HUES48 (cell line): ENCODE data around the gene SLC37A2.

Source experiments
- H3K27ac ChIP-seq: one replicate; pipeline ENCODE4 v1.7.0; 2013; ENCODE audit warnings: low read depth, low read length, inconsistent platforms
- H3K27me3 ChIP-seq: 2 replicates; pipeline ENCODE4 v1.6.1; 2013; ENCODE audit warnings: mild to moderate bottlenecking, low read length; ENCODE audit not compliant: control insufficient read depth, insufficient read depth
- H3K36me3 ChIP-seq: 2 replicates; pipeline ENCODE4 v1.6.1; 2013; ENCODE audit warnings: low read length; ENCODE audit not compliant: control insufficient read depth, insufficient read depth
- H3K4me1 ChIP-seq: 2 replicates; pipeline ENCODE4 v1.6.1; 2013; ENCODE audit warnings: mild to moderate bottlenecking, low read length; ENCODE audit not compliant: control insufficient read depth, insufficient read depth
- H3K4me3 ChIP-seq: 2 replicates; pipeline ENCODE4 v1.5.1; 2013; ENCODE audit warnings: mild to moderate bottlenecking, low read depth, low read length
- H3K9ac ChIP-seq: 2 replicates; pipeline ENCODE4 v1.6.1; 2013; ENCODE audit warnings: mild to moderate bottlenecking, low read depth, low read length, moderate library complexity
- H3K9me3 ChIP-seq: 2 replicates; pipeline ENCODE4 v1.6.1; 2013; ENCODE audit warnings: low read length; ENCODE audit not compliant: control insufficient read depth, insufficient read depth

The SLC37A2 gene

GRCh38 chr11:125070699-125071254 lies 7.7 kb downstream of the SLC37A2 start:
- no peaks in the 10 kb centered on the region for H3K4me1 ChIP-seq
- no peak overlapping the region for H3K27ac ChIP-seq
- no peaks in the 10 kb centered on the region for H3K36me3 ChIP-seq
- no peak overlapping the region for H3K9ac ChIP-seq
- H3K27me3 ChIP-seq, result peaks cover 3% of the 10 kb centered on the region
- no peak overlapping the region for H3K4me3 ChIP-seq
- no peaks in the 10 kb centered on the region for H3K9me3 ChIP-seq

DNA sequence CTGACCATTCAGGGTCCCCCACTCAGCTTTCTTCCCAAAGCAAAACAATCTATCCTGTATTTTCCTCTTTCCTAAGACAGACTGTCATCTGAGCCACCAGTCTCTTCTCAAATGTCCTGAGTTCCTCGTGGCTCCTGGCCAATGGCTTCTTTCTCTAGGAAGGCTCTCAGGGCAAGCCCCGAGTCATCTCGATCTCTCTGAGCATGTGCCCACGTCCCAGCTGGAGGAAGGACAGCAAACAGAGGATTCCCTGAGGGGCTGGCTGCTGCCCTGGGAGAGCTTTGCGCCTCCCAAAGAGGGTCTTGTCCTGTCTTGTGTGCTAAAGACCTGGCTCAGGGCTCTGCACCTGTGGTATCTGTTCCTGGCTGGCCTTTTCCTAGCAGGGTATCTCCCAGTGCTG lies 8.3 kb downstream of the SLC37A2 start:
- no peaks in the 10 kb centered on the region for H3K36me3 ChIP-seq
- H3K9ac ChIP-seq, result no peak overlapping the region
- no peak overlapping the region for H3K4me3 ChIP-seq
- no peaks in the 10 kb centered on the region for H3K9me3 ChIP-seq
- no peaks in the 10 kb centered on the region for H3K27me3 ChIP-seq
- H3K27ac ChIP-seq, result no peak overlapping the region
- H3K4me1 ChIP-seq, result no peaks in the 10 kb centered on the region

DNA sequence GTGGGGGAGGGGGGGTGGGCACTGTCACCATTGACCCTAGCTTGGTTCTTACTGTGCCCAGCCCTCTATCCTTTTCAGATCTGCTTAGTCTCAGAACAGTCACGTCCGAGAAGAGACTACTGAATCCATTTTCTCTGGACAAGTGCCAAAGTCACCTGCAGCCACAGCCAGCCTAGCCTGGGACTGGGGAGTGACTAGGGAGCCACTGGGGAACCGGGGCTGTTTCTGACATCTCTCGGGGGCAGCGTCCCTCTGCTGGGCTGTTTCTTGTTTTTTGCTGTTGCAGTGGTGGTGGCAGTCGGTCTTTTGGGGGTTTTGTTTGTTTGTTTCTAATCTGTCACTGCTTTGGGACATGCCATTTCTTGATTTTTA lies 8.7 kb downstream of the SLC37A2 start:
- H3K36me3 ChIP-seq, result no peaks in the 10 kb centered on the region
- H3K4me1 ChIP-seq, result no peaks in the 10 kb centered on the region
- no peak overlapping the region for H3K27ac ChIP-seq
- no peaks in the 10 kb centered on the region for H3K27me3 ChIP-seq
- H3K4me3 ChIP-seq, result no peak overlapping the region
- H3K9me3 ChIP-seq, result no peaks in the 10 kb centered on the region
- no peak overlapping the region for H3K9ac ChIP-seq

DNA sequence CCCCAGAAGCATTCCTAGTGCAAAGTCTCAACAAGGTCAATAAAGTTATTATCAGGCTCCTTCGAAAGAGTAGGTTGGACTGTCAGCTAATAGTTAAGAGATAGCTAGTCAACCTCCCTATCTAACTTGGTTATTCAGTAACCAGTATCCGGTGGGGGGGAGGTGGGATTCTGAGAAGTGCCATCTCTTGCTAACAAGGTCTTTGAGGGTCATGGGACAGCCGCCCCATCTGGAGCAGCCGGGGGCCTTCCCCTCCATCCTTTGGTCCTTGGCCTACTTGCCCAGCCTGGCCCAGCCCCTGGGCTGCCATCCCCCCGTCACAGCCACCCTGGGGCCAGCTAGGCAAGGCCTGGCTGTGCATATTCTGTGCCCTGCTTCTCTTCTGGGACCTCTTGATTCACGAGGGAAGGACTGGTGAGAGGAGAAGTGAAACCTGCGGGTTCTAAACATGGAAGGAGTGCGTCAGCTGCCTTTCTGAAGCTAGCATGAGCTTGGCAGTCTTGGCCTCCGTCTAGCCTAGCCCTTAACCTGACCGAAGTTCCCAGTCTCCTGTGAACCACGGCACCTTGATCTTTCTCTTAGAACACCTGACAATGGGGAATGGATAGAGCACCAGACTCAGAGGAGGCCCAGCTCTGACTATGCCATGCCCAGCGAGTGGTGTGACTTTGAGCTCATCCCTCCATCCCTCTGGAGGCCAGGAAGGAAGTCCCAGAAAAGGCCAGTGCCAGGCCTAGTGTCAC lies 9.3 kb downstream of the SLC37A2 start:
- Histone ChIP-seq H3K27ac (no peak overlapping the region), H3K4me1 (no peaks in the 10 kb centered on the region), H3K36me3 (no peaks in the 10 kb centered on the region), H3K27me3 (no peaks in the 10 kb centered on the region), H3K9ac (no peak overlapping the region), H3K4me3 (no peak overlapping the region), H3K9me3 (no peaks in the 10 kb centered on the region)

DNA sequence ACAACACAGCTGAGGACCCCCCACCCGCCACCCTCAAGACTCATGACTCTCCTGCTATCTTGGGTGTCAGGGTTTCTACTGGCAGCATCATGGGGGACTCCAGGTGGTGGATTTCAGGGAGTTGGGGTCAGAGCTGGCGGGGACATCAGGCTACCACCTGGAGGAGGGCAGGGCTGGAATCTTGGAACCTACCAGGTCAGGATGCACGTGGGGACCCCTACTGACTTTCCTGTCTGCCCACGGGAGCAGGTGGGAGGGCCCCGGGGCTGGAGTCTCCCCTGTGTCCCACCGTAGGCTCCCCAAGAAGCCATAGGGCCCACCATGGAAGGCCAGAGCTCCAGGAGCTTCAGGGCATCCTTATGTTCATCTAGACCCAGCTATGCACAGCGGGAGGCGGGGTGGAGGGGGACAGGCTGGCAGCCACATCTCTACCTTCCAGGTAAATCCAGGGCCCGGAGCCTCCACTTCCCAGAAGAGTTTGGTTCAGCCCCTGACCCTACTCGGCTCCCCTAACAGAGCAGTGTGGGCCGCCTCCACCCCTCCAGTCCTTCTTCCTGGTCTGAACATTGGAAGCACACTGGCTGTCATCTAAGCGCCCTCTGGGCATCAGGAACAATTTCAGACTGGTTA lies 10.0 kb downstream of the SLC37A2 start:
- Histone ChIP-seq H3K27me3 (no peaks in the 10 kb centered on the region), H3K4me1 (no peaks in the 10 kb centered on the region), H3K36me3 (no peaks in the 10 kb centered on the region), H3K9me3 (no peaks in the 10 kb centered on the region), H3K27ac (no peak overlapping the region), H3K4me3 (no peak overlapping the region), H3K9ac (no peak overlapping the region)

- H3K4me1 ChIP-seq, result no peaks in the 10 kb centered on the region
- no peaks in the 10 kb centered on the region for H3K9me3 ChIP-seq
- no peak overlapping the region for H3K9ac ChIP-seq
- no peaks in the 10 kb centered on the region for H3K27me3 ChIP-seq
- no peaks in the 10 kb centered on the region for H3K36me3 ChIP-seq
- no peak overlapping the region for H3K4me3 ChIP-seq
- H3K27ac ChIP-seq, result no peak overlapping the region
Observed at GRCh38 chr11:125073616-125074483, 10.7 kb downstream of the SLC37A2 start.

DNA sequence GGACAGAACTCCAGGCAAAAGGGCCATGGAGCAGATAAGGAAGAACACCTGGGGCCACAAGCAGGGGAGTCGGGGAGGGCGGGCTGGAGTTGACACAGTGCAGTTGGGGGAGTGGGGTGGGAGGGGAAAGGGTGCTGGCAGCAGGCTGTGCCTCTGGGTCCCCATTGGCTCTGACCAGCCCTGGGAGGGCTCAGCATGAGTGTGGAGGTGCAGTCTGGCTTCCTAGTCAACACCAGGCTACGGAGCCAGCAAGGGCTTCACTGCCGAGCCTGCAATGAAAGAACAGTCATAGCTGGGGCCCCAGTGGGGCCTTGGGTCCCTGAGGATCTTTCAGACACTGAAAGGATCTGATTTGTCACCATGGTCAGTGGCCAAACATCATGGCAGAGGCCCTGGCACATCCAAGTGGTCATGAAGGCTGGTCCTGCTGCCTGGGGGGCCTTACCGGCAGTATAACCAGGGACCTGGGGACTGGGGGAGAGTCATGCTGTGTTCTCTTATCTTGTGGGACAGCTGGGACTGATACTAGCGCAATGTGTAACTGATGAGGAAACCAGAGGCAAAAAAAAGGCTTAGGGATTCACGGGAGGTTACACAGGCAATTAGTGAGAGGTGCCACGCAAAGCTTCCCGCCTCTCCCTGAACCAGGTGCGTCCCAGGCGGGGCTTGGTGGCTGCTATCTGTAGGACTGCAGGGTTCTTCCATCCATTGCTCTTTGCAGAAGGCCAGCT lies 11.6 kb downstream of the SLC37A2 start:
- Histone ChIP-seq H3K4me3 (no peak overlapping the region), H3K27me3 (no peaks in the 10 kb centered on the region), H3K9me3 (no peaks in the 10 kb centered on the region), H3K4me1 (no peaks in the 10 kb centered on the region), H3K27ac (no peak overlapping the region), H3K9ac (no peak overlapping the region), H3K36me3 (no peaks in the 10 kb centered on the region)

DNA sequence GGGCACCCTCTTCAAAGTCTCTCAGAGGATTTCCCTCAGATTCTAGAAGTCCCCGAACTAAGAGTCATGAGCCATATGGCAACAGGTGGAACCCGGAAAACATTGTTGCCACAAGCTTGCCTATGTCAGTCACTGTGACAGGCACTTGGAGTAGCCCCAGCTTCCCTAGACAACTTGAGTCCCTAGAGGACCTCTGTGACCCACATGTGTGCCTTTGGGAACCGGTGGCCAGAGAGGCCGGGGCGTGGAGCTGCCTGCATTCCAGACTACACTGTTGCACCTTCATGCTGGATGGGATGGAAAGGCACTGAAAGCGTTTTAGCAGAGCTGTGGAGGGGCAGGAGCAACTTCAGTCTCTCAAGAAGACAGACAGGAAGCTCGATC lies 12.1 kb downstream of the SLC37A2 start:
- Histone ChIP-seq H3K4me1 (no peaks in the 10 kb centered on the region), H3K27ac (no peak overlapping the region), H3K27me3 (no peaks in the 10 kb centered on the region), H3K4me3 (no peak overlapping the region), H3K36me3 (no peaks in the 10 kb centered on the region), H3K9ac (no peak overlapping the region), H3K9me3 (no peaks in the 10 kb centered on the region)

- H3K9ac ChIP-seq, result no peak overlapping the region
- H3K27me3 ChIP-seq, result no peaks in the 10 kb centered on the region
- H3K4me3 ChIP-seq, result no peak overlapping the region
- H3K27ac ChIP-seq, result no peak overlapping the region
- H3K4me1 ChIP-seq, result no peaks in the 10 kb centered on the region; the same call in 1 of the 2 replicates
- no peaks in the 10 kb centered on the region for H3K36me3 ChIP-seq
- no peaks in the 10 kb centered on the region for H3K9me3 ChIP-seq
Observed at GRCh38 chr11:125075900-125076317, 12.8 kb downstream of the SLC37A2 start.

DNA sequence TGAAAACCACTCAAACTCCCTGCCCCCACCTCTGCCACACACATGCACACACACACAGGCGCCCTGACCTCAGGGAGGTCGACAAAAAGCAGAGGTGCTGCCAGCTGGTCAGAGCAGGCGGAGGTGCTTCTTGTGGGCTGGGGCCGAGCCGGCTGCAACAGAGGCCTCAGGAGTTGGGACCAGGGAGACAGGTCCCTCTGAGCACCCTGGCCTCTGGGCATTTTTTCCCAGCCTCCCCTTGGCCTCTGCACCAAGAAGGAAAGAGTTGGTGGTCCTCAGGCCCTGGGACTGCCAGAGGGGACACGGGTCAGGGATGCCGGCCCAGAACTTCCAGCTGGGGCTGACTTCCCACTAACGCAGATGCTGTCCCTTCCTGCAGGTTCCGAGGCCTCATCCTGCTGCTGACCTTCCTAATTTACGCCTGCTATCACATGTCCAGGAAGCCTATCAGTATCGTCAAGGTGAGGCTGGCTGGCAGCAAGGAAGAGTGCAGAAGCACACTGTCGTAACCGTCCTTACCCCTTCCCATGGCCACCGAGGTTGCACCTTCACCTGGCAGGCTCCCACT lies 13.4 kb downstream of the SLC37A2 start:
- Histone ChIP-seq H3K27me3 (no peaks in the 10 kb centered on the region), H3K9ac (no peak overlapping the region)

More for the DNA sequence above, 13.4 kb downstream of the SLC37A2 start:
- no peak overlapping the region for H3K4me3 ChIP-seq
- H3K27ac ChIP-seq, result no peak overlapping the region
- H3K9me3 ChIP-seq, result no peaks in the 10 kb centered on the region
- no peaks in the 10 kb centered on the region for H3K36me3 ChIP-seq
- H3K4me1 ChIP-seq, result no peaks in the 10 kb centered on the region; the same call in 1 of the 2 replicates
